ENCODE data around the gene FOXD4L1. TPM values are rescaled to one million over a fixed set of nuclear protein-coding genes. Genes with fewer than 3 reads are reported as not detected.
"Not testable (repeated sequence)": the region's sequence is repeated elsewhere in the genome, so short reads cannot be mapped to it uniquely, and the experiment has no call there.

FOXD4L1 gene
- total RNA-seq, 1 donor from 2014 or later, result not detected

- not testable (repeated sequence) for H3K27ac ChIP-seq (ENCODE audit: low read depth, low read length); H3K9me3 ChIP-seq (ENCODE audit: control insufficient read depth in 3 of 3, low read length in 3 of 3); H3K4me1 ChIP-seq (ENCODE audit: control insufficient read depth in 3 of 3, insufficient read depth in 3 of 3, low read length in 3 of 3); H3K36me3 ChIP-seq (ENCODE audit: control insufficient read depth in 3 of 3, insufficient read depth in 3 of 3, low read length in 3 of 3)
- Histone ChIP-seq H3K4me3 (ENCODE audit: low read length in 3 of 3) (peak overlapping the region in 2 of 3 donors; percentile 52 to 58), H3K27me3 (ENCODE audit: control insufficient read depth in 3 of 3, insufficient read depth in 3 of 3, low read length in 3 of 3) (peaks cover 3 to 13% (median 5%) of the 10 kb centered on the region in 3 donors), H3K9ac (ENCODE audit: low read depth in 1 of 3, low read length in 3 of 3) (peak overlapping the region in 2 of 3 donors; percentile 23 to 25)
Observed at GRCh38 chr2:113503094-113504042, 4.9 kb downstream of the FOXD4L1 start.

DNA sequence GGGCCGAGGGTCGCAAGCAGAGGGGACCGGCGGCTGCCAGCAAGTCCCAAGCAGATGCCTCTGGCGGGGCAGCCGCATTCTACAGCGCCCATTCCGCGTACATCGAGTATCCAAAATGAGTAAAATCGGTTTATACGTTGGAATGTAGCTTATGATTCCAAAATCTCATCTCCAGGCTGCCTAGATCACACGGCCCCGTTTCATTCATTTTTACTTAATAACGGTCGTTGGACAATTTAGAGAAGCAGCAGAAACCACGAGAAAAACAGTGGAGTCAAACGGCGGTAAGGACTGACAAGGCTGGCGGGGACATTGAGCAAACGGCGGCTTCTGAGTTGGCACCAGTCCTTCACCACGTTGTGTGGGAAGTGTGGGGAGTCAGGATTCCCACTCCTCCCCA, 5.6 kb downstream of the FOXD4L1 start:
- not testable (repeated sequence) for H3K9me3 ChIP-seq (ENCODE audit: control insufficient read depth in 3 of 3, low read length in 3 of 3); H3K27ac ChIP-seq (ENCODE audit: low read depth, low read length); H3K4me3 ChIP-seq (ENCODE audit: low read length in 3 of 3); H3K9ac ChIP-seq (ENCODE audit: low read depth in 1 of 3, low read length in 3 of 3); H3K4me1 ChIP-seq (ENCODE audit: control insufficient read depth in 3 of 3, insufficient read depth in 3 of 3, low read length in 3 of 3); H3K36me3 ChIP-seq (ENCODE audit: control insufficient read depth in 3 of 3, insufficient read depth in 3 of 3, low read length in 3 of 3)
- H3K27me3 ChIP-seq (ENCODE audit: control insufficient read depth in 3 of 3, insufficient read depth in 3 of 3, low read length in 3 of 3), result peaks cover 3 to 13% (median 5%) of the 10 kb centered on the region in 3 donors

- H3K27ac ChIP-seq (ENCODE audit: low read depth, low read length); H3K27me3 ChIP-seq (ENCODE audit: control insufficient read depth in 3 of 3, insufficient read depth in 3 of 3, low read length in 3 of 3); H3K9me3 ChIP-seq (ENCODE audit: control insufficient read depth in 3 of 3, low read length in 3 of 3); H3K4me3 ChIP-seq (ENCODE audit: low read length in 3 of 3); H3K36me3 ChIP-seq (ENCODE audit: control insufficient read depth in 3 of 3, insufficient read depth in 3 of 3, low read length in 3 of 3); H3K4me1 ChIP-seq (ENCODE audit: control insufficient read depth in 3 of 3, insufficient read depth in 3 of 3, low read length in 3 of 3); H3K9ac ChIP-seq (ENCODE audit: low read depth in 1 of 3, low read length in 3 of 3): not testable (repeated sequence)
Observed at GRCh38 chr2:113507394-113508140, 9.1 kb downstream of the FOXD4L1 start.

DNA sequence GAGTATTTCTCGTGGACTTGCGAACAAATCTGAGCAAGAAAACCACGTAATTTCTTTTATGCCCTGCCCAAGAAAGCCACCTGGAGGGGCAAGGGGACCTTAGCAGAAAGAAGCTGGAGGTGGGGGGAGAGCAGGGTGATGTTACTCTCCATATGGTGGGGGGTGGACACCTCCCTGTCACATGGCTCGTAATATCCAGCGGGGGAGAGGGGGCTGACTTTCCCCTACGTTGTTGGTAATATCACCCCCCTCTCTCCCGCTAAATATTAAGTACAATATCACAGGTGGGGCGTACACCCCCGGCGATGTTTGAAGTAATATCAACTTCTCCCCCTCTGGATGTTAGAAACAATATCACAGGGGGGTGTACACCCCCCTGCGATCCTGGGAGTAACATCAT, 9.7 kb downstream of the FOXD4L1 start:
- not testable (repeated sequence) for H3K27ac ChIP-seq (ENCODE audit: low read depth, low read length); H3K9me3 ChIP-seq (ENCODE audit: control insufficient read depth in 3 of 3, low read length in 3 of 3); H3K4me1 ChIP-seq (ENCODE audit: control insufficient read depth in 3 of 3, insufficient read depth in 3 of 3, low read length in 3 of 3); H3K9ac ChIP-seq (ENCODE audit: low read depth in 1 of 3, low read length in 3 of 3); H3K27me3 ChIP-seq (ENCODE audit: control insufficient read depth in 3 of 3, insufficient read depth in 3 of 3, low read length in 3 of 3); H3K4me3 ChIP-seq (ENCODE audit: low read length in 3 of 3); H3K36me3 ChIP-seq (ENCODE audit: control insufficient read depth in 3 of 3, insufficient read depth in 3 of 3, low read length in 3 of 3)

DNA sequence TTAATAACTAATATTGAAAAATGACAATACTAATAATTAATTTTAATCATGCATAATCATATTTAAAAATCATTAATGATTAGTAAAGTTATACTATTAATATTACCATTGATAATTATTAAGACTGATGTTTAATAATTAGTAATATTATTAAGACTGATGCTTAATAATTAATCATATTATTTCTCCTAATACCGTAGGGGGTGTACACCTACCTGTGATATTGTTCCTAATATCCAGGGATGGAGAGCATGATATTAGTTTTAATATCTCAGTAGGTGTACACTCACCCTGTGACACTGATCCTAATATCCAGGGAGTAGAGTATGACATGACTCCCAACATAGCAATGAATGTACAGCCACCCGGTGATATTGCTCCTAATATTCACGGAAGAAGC, 12.4 kb downstream of the FOXD4L1 start:
- not testable (repeated sequence) for H3K4me1 ChIP-seq (ENCODE audit: control insufficient read depth in 3 of 3, insufficient read depth in 3 of 3, low read length in 3 of 3); H3K36me3 ChIP-seq (ENCODE audit: control insufficient read depth in 3 of 3, insufficient read depth in 3 of 3, low read length in 3 of 3); H3K9me3 ChIP-seq (ENCODE audit: control insufficient read depth in 3 of 3, low read length in 3 of 3); H3K9ac ChIP-seq (ENCODE audit: low read depth in 1 of 3, low read length in 3 of 3); H3K4me3 ChIP-seq (ENCODE audit: low read length in 3 of 3); H3K27ac ChIP-seq (ENCODE audit: low read depth, low read length); H3K27me3 ChIP-seq (ENCODE audit: control insufficient read depth in 3 of 3, insufficient read depth in 3 of 3, low read length in 3 of 3)

DNA sequence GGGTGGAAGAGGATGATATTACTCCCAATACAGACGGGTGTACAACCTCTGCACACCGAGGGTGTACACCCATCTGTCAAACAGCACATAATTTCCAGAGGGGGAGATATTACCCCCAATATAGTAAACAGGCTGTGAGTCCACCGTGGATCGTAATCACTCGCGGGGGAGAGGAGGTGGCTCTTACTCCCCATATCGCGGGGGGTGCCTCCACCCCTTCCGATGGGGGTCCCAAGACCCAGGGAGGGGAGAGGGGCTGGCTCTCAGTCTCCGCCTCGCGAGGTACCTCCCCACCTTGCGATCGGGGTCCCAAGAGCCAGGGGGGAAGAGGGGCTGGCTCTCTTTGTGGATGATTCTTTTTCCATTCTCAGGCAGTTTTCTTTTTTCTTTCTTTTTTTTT, 13.4 kb downstream of the FOXD4L1 start:
- H3K27me3 ChIP-seq (ENCODE audit: control insufficient read depth in 3 of 3, insufficient read depth in 3 of 3, low read length in 3 of 3); H3K36me3 ChIP-seq (ENCODE audit: control insufficient read depth in 3 of 3, insufficient read depth in 3 of 3, low read length in 3 of 3); H3K9me3 ChIP-seq (ENCODE audit: control insufficient read depth in 3 of 3, low read length in 3 of 3); H3K4me1 ChIP-seq (ENCODE audit: control insufficient read depth in 3 of 3, insufficient read depth in 3 of 3, low read length in 3 of 3); H3K27ac ChIP-seq (ENCODE audit: low read depth, low read length); H3K4me3 ChIP-seq (ENCODE audit: low read length in 3 of 3); H3K9ac ChIP-seq (ENCODE audit: low read depth in 1 of 3, low read length in 3 of 3): not testable (repeated sequence)

DNA sequence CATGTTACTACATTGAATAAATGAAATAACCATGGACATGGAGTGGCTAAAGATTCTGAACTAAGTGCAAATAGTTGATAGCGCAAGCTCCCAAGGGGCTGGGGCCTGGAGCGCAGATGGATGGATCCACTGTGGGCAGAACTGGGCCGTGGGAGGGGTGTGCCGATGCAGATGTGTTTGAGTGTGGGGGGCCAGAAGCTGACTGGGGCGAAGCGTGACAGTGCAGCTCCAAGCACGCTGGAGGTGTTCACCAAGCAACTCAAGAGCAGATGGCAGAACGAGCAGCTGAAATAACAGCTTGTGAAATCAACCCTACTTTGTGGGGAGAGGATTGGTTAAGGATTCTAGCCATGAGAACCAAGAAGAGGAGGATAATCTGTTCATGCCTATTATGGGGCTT, 17.0 kb downstream of the FOXD4L1 start:
- H3K4me1 ChIP-seq (ENCODE audit: control insufficient read depth in 3 of 3, insufficient read depth in 3 of 3, low read length in 3 of 3); H3K4me3 ChIP-seq (ENCODE audit: low read length in 3 of 3); H3K27ac ChIP-seq (ENCODE audit: low read depth, low read length); H3K9me3 ChIP-seq (ENCODE audit: control insufficient read depth in 3 of 3, low read length in 3 of 3); H3K36me3 ChIP-seq (ENCODE audit: control insufficient read depth in 3 of 3, insufficient read depth in 3 of 3, low read length in 3 of 3); H3K9ac ChIP-seq (ENCODE audit: low read depth in 1 of 3, low read length in 3 of 3); H3K27me3 ChIP-seq (ENCODE audit: control insufficient read depth in 3 of 3, insufficient read depth in 3 of 3, low read length in 3 of 3): not testable (repeated sequence)

DNA sequence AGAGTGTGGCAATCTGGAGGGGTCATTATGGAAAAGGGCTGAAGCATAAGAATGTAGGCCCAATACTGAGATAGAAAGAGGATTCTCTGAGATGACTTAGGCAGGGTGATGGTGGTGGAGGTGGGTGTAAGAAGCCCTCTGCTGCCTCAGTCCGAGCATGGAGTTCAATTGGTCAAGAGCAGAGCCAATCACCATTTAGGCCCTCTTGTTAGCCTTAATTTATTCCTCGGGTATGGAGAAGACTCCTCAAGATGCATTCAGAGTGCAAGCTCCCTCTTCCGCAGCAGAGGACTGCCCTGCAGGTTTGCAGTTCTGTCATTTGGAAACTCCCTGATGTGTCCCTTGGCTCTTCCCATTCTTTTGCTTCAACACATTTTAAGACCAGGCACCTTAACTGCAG, 17.5 kb downstream of the FOXD4L1 start:
- H3K36me3 ChIP-seq (ENCODE audit: control insufficient read depth in 3 of 3, insufficient read depth in 3 of 3, low read length in 3 of 3); H3K27me3 ChIP-seq (ENCODE audit: control insufficient read depth in 3 of 3, insufficient read depth in 3 of 3, low read length in 3 of 3); H3K4me3 ChIP-seq (ENCODE audit: low read length in 3 of 3); H3K9ac ChIP-seq (ENCODE audit: low read depth in 1 of 3, low read length in 3 of 3); H3K27ac ChIP-seq (ENCODE audit: low read depth, low read length); H3K4me1 ChIP-seq (ENCODE audit: control insufficient read depth in 3 of 3, insufficient read depth in 3 of 3, low read length in 3 of 3); H3K9me3 ChIP-seq (ENCODE audit: control insufficient read depth in 3 of 3, low read length in 3 of 3): not testable (repeated sequence)

- H3K27me3 ChIP-seq (ENCODE audit: control insufficient read depth in 3 of 3, insufficient read depth in 3 of 3, low read length in 3 of 3); H3K4me3 ChIP-seq (ENCODE audit: low read length in 3 of 3); H3K9ac ChIP-seq (ENCODE audit: low read depth in 1 of 3, low read length in 3 of 3); H3K36me3 ChIP-seq (ENCODE audit: control insufficient read depth in 3 of 3, insufficient read depth in 3 of 3, low read length in 3 of 3); H3K4me1 ChIP-seq (ENCODE audit: control insufficient read depth in 3 of 3, insufficient read depth in 3 of 3, low read length in 3 of 3); H3K27ac ChIP-seq (ENCODE audit: low read depth, low read length); H3K9me3 ChIP-seq (ENCODE audit: control insufficient read depth in 3 of 3, low read length in 3 of 3): not testable (repeated sequence)
Observed at GRCh38 chr2:113517025-113517424, 18.6 kb downstream of the FOXD4L1 start.

DNA sequence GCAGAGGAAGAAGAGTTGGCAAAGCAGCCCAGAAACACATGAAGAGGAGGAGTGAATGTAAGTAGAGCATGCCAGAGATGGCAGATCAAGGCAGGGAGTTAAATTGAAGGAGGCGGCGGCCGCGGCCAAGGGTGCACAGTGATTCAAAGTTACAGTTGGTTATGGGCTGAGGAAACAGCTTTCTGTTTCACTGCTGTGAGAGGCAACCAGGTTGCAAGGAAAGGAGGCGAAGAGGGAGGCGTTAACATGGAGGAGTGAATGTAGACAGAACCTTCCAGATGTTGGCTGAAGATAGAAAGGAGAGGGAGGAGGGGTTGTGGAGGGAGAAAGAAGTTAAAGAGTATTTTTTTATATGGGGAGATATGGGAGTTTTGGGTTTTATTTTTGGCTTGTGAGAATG, 22.4 kb downstream of the FOXD4L1 start:
- not testable (repeated sequence) for H3K9me3 ChIP-seq (ENCODE audit: control insufficient read depth in 3 of 3, low read length in 3 of 3); H3K9ac ChIP-seq (ENCODE audit: low read depth in 1 of 3, low read length in 3 of 3); H3K36me3 ChIP-seq (ENCODE audit: control insufficient read depth in 3 of 3, insufficient read depth in 3 of 3, low read length in 3 of 3); H3K4me3 ChIP-seq (ENCODE audit: low read length in 3 of 3); H3K4me1 ChIP-seq (ENCODE audit: control insufficient read depth in 3 of 3, insufficient read depth in 3 of 3, low read length in 3 of 3); H3K27me3 ChIP-seq (ENCODE audit: control insufficient read depth in 3 of 3, insufficient read depth in 3 of 3, low read length in 3 of 3); H3K27ac ChIP-seq (ENCODE audit: low read depth, low read length)

Measured in skeletal muscle tissue (tissue), 4 donors.